K562 (cell line): ENCODE data around the gene PMF1. TPM values are rescaled to one million over a fixed set of nuclear protein-coding genes. Genes with fewer than 3 reads are reported as not detected.

Experiments used
- BCL6 ChIP-seq: fragments of 250-450 bp; sonication (Bioruptor Pico); IDR thresholded peaks from 2 replicates; pipeline ENCODE4 v1.4.0; 2020
- CCNT2 ChIP-seq: IDR thresholded peaks from 2 replicates; pipeline ENCODE4 v1.6.1; 2011; ENCODE audit warnings: borderline replicate concordance, low read depth, mild to moderate bottlenecking, moderate library complexity, mixed read lengths, low read length; ENCODE audit not compliant: insufficient read length; ENCODE audit errors: extremely low read depth
- ELF4 ChIP-seq: fragments of 450-650 bp; formaldehyde crosslinking; IDR thresholded peaks from 2 replicates; pipeline ENCODE4 v1.4.0; 2022; ENCODE audit warnings: missing genetic modification characterization
- KLF13 ChIP-seq: fragments of 450-650 bp; IDR thresholded peaks from 2 replicates; pipeline ENCODE4 v1.6.1; 2016; ENCODE audit warnings: missing genetic modification characterization, low read depth, mild to moderate bottlenecking, missing compliant biosample characterization, moderate library complexity, borderline replicate concordance
- NR2C2 ChIP-seq, 2 experiments: fragments of 200-800 bp in 1 of 2; sonication (Bioruptor generic) in 1 of 2; sonication (generic) in 1 of 2; formaldehyde crosslinking in 1 of 2; IDR thresholded peaks; 2 replicates each; pipeline versions ENCODE4 v1.6.1 to v1.8.0; 2016 to 2022; ENCODE audit warnings: mild to moderate bottlenecking in 1 of 2, missing compliant biosample characterization in 1 of 2, missing genetic modification characterization in 1 of 2, missing genetic modification reagents in 1 of 2
- PPARD ChIP-seq: fragments of 250-450 bp; sonication (Bioruptor Pico); IDR thresholded peaks from 2 replicates; pipeline ENCODE4 v1.8.0; 2022; ENCODE audit warnings: inconsistent platforms, mild to moderate bottlenecking, moderate library complexity
- ZNF551 ChIP-seq: fragments of 250-450 bp; sonication (Bioruptor Pico); IDR thresholded peaks from 2 replicates; pipeline ENCODE4 v1.5.0; 2021; ENCODE audit warnings: mild to moderate bottlenecking, moderate library complexity
- polyA plus RNA-seq, 8 experiments: library from polyadenylated mRNA; depleted of rRNA in 4 of 8; stranded (reverse) in 5 of 8; unstranded in 3 of 8; fragments of >200 nt; fragmentation: Nextera tagmentation in 2 of 8; fragmentation: Illumina TruSeq in 1 of 8; extraction: Ambion mirVana in 2 of 8; extraction: Trizol in 1 of 8; gene quantifications; 2 replicates each; pipeline versions ENCODE4 v1.2.1 to v1.2.3, GENCODE V29; 2011 to 2014; ENCODE audit warnings: inconsistent platforms in 1 of 8, missing spikeins in 1 of 8
- total RNA-seq, 7 experiments: library from RNA; depleted of rRNA in 6 of 7; stranded (reverse); fragments of >200 nt in 6 of 7; fragmentation: Illumina TruSeq in 2 of 7; extraction: Trizol in 2 of 7; gene quantifications; 2 replicates each; pipeline versions ENCODE4 v1.2.1 to v1.2.3, GENCODE V29; 2011 to 2021; ENCODE audit warnings: low replicate concordance in 1 of 7
- TF ChIP-seq, protein P1 (sequence below): fragments of 450-650 bp; IDR thresholded peaks from 2 replicates; pipeline ENCODE4 v1.6.1; 2016; ENCODE audit warnings: mild to moderate bottlenecking, moderate library complexity
- TF ChIP-seq, protein P2 (sequence below): sonication (generic); formaldehyde crosslinking; IDR thresholded peaks from 2 replicates; pipeline ENCODE4 v1.8.0; 2022; ENCODE audit warnings: mild to moderate bottlenecking, missing genetic modification reagents

PMF1 gene
- total and polyA plus RNA-seq, 9 of the 15 experiments (the other 6 are each of a cell fraction or from before 2014, with no cell fraction given): 9.4 to 92.9 (median 71.0) TPM

DNA sequence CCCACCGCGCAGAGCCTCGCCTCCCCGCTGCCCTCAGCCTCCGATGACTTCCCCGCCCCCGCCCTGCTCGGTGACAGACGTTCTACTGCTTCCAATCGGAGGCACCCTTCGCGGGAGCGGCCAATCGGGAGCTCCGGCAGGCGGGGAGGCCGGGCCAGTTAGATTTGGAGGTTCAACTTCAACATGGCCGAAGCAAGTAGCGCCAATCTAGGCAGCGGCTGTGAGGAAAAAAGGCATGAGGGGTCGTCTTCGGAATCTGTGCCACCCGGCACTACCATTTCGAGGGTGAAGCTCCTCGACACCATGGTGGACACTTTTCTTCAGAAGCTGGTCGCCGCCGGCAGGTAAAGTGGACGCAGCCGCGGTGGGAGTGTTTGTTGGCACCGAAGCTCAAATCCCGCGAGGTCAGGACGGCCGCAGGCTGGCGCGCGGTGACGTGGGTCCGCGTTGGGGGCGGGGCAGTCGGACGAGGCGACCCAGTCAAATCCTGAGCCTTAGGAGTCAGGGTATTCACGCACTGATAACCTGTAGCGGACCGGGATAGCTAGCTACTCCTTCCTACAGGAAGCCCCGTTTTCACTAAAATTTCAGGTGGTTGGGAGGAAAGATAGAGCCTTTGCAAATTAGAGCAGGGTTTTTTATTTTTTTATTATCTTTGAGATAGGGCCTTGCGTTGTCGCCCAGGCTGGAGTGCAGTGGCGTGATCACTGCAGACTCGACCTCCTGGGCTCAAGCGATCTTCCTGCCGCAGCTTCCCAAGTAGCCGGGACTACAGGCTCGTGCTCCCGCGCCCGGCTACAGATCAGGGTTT is at the start of gene PMF1 (continued):
- TF ChIP-seq, protein P1, sequence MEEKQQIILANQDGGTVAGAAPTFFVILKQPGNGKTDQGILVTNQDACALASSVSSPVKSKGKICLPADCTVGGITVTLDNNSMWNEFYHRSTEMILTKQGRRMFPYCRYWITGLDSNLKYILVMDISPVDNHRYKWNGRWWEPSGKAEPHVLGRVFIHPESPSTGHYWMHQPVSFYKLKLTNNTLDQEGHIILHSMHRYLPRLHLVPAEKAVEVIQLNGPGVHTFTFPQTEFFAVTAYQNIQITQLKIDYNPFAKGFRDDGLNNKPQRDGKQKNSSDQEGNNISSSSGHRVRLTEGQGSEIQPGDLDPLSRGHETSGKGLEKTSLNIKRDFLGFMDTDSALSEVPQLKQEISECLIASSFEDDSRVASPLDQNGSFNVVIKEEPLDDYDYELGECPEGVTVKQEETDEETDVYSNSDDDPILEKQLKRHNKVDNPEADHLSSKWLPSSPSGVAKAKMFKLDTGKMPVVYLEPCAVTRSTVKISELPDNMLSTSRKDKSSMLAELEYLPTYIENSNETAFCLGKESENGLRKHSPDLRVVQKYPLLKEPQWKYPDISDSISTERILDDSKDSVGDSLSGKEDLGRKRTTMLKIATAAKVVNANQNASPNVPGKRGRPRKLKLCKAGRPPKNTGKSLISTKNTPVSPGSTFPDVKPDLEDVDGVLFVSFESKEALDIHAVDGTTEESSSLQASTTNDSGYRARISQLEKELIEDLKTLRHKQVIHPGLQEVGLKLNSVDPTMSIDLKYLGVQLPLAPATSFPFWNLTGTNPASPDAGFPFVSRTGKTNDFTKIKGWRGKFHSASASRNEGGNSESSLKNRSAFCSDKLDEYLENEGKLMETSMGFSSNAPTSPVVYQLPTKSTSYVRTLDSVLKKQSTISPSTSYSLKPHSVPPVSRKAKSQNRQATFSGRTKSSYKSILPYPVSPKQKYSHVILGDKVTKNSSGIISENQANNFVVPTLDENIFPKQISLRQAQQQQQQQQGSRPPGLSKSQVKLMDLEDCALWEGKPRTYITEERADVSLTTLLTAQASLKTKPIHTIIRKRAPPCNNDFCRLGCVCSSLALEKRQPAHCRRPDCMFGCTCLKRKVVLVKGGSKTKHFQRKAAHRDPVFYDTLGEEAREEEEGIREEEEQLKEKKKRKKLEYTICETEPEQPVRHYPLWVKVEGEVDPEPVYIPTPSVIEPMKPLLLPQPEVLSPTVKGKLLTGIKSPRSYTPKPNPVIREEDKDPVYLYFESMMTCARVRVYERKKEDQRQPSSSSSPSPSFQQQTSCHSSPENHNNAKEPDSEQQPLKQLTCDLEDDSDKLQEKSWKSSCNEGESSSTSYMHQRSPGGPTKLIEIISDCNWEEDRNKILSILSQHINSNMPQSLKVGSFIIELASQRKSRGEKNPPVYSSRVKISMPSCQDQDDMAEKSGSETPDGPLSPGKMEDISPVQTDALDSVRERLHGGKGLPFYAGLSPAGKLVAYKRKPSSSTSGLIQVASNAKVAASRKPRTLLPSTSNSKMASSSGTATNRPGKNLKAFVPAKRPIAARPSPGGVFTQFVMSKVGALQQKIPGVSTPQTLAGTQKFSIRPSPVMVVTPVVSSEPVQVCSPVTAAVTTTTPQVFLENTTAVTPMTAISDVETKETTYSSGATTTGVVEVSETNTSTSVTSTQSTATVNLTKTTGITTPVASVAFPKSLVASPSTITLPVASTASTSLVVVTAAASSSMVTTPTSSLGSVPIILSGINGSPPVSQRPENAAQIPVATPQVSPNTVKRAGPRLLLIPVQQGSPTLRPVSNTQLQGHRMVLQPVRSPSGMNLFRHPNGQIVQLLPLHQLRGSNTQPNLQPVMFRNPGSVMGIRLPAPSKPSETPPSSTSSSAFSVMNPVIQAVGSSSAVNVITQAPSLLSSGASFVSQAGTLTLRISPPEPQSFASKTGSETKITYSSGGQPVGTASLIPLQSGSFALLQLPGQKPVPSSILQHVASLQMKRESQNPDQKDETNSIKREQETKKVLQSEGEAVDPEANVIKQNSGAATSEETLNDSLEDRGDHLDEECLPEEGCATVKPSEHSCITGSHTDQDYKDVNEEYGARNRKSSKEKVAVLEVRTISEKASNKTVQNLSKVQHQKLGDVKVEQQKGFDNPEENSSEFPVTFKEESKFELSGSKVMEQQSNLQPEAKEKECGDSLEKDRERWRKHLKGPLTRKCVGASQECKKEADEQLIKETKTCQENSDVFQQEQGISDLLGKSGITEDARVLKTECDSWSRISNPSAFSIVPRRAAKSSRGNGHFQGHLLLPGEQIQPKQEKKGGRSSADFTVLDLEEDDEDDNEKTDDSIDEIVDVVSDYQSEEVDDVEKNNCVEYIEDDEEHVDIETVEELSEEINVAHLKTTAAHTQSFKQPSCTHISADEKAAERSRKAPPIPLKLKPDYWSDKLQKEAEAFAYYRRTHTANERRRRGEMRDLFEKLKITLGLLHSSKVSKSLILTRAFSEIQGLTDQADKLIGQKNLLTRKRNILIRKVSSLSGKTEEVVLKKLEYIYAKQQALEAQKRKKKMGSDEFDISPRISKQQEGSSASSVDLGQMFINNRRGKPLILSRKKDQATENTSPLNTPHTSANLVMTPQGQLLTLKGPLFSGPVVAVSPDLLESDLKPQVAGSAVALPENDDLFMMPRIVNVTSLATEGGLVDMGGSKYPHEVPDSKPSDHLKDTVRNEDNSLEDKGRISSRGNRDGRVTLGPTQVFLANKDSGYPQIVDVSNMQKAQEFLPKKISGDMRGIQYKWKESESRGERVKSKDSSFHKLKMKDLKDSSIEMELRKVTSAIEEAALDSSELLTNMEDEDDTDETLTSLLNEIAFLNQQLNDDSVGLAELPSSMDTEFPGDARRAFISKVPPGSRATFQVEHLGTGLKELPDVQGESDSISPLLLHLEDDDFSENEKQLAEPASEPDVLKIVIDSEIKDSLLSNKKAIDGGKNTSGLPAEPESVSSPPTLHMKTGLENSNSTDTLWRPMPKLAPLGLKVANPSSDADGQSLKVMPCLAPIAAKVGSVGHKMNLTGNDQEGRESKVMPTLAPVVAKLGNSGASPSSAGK: peak; percentile 78
- TF ChIP-seq NR2C2 (CRISPR knock-in tag; IDR thresholded peaks at IDR 0.05) (no peak; the same call in 1 of the 2 replicates), NR2C2 (tag; IDR thresholded peaks at IDR 0.05) (peak; percentile 81), ELF4 (CRISPR knock-in tag) (peak; percentile 38; the same call in 1 of the 2 replicates), CCNT2 (peak; percentile 69), KLF13 (tag) (peak; percentile 67; the same call in 1 of the 2 replicates), PPARD (CRISPR knock-in tag) (no peak), ZNF551 (no peak), BCL6 (CRISPR knock-in tag) (no peak)
- TF ChIP-seq, protein P2, sequence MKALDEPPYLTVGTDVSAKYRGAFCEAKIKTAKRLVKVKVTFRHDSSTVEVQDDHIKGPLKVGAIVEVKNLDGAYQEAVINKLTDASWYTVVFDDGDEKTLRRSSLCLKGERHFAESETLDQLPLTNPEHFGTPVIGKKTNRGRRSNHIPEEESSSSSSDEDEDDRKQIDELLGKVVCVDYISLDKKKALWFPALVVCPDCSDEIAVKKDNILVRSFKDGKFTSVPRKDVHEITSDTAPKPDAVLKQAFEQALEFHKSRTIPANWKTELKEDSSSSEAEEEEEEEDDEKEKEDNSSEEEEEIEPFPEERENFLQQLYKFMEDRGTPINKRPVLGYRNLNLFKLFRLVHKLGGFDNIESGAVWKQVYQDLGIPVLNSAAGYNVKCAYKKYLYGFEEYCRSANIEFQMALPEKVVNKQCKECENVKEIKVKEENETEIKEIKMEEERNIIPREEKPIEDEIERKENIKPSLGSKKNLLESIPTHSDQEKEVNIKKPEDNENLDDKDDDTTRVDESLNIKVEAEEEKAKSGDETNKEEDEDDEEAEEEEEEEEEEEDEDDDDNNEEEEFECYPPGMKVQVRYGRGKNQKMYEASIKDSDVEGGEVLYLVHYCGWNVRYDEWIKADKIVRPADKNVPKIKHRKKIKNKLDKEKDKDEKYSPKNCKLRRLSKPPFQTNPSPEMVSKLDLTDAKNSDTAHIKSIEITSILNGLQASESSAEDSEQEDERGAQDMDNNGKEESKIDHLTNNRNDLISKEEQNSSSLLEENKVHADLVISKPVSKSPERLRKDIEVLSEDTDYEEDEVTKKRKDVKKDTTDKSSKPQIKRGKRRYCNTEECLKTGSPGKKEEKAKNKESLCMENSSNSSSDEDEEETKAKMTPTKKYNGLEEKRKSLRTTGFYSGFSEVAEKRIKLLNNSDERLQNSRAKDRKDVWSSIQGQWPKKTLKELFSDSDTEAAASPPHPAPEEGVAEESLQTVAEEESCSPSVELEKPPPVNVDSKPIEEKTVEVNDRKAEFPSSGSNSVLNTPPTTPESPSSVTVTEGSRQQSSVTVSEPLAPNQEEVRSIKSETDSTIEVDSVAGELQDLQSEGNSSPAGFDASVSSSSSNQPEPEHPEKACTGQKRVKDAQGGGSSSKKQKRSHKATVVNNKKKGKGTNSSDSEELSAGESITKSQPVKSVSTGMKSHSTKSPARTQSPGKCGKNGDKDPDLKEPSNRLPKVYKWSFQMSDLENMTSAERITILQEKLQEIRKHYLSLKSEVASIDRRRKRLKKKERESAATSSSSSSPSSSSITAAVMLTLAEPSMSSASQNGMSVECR (CRISPR knock-in tag): peak; percentile 16; the same call in 1 of the 2 replicates
